Frontal cortex (tissue), 4 donors: ENCODE data around the gene LMAN1. TPM values are rescaled to one million over a fixed set of nuclear protein-coding genes. Genes with fewer than 3 reads are reported as not detected.

Experiments used
- DNase-seq, 2 donors: peaks; one replicate each; pipeline ENCODE4 v3.0.0; 2012; ENCODE audit warnings: low spot score in 2 of 2
- FAIRE-seq: peaks from 2 replicates; lab custom pipeline; 2012; peaks lifted over from hg19 to GRCh38; lab: Jason Lieb, UNC
- total RNA-seq: library from RNA; depleted of rRNA; stranded (reverse); fragments of >200 nt; gene quantifications from one replicate; pipeline ENCODE4 v1.2.3, GENCODE V29; 2014
- donor health status: control.
- donor health status: control.
- donor health status: control.

Gene LMAN1
- total RNA-seq, 1 donor from 2014 or later, result 39.9 TPM

GRCh38 chr18:59308248-59308937 is 50.7 kb downstream of the LMAN1 start:
- peak; percentile 52 to 73 for DNase-seq

GRCh38 chr18:59306640-59307039 is 52.4 kb downstream of the LMAN1 start:
- FAIRE-seq (no peak), DNase-seq (no peak)

More at GRCh38 chr18:59308248-59308937, 50.7 kb downstream of the LMAN1 start:
- FAIRE-seq, result no peak

GRCh38 chr18:59305295-59305694 is 53.8 kb downstream of the LMAN1 start:
- DNase-seq (no peak), FAIRE-seq (no peak)

GRCh38 chr18:59303656-59304195 is 55.3 kb downstream of the LMAN1 start:
- no peak for FAIRE-seq
- no peak for DNase-seq

GRCh38 chr18:59303006-59303405 is 56.1 kb downstream of the LMAN1 start:
- no peak for DNase-seq
- FAIRE-seq, result no peak

- DNase-seq (no peak), FAIRE-seq (no peak)
Measured at GRCh38 chr18:59301929-59302328, 57.1 kb downstream of the LMAN1 start.

GRCh38 chr18:59300676-59301285 is 58.3 kb downstream of the LMAN1 start:
- DNase-seq, result no peak
- FAIRE-seq, result no peak

GRCh38 chr18:59298871-59299270 is 60.2 kb downstream of the LMAN1 start:
- DNase-seq, result no peak
- FAIRE-seq, result no peak

GRCh38 chr18:59293317-59293716 is 65.7 kb downstream of the LMAN1 start:
- no peak for FAIRE-seq
- DNase-seq, result no peak

GRCh38 chr18:59286341-59286740 is 72.7 kb downstream of the LMAN1 start:
- DNase-seq (no peak), FAIRE-seq (no peak)

- FAIRE-seq, result no peak
- no peak for DNase-seq
Measured at GRCh38 chr18:59282341-59282740, 76.7 kb downstream of the LMAN1 start.

- DNase-seq (no peak), FAIRE-seq (no peak)
Measured at GRCh38 chr18:59279722-59280121, 79.3 kb downstream of the LMAN1 start.

GRCh38 chr18:59279193-59279592 is 79.9 kb downstream of the LMAN1 start:
- no peak for FAIRE-seq
- no peak for DNase-seq

GRCh38 chr18:59278793-59279192 is 80.3 kb downstream of the LMAN1 start:
- DNase-seq, result no peak
- no peak for FAIRE-seq

Other genes with a start within 250 kb of the LMAN1 start
- gene SEC11C, start 219.4 kb downstream of the LMAN1 start, total RNA-seq, result 59.9 TPM
- gene GRP, start 139.1 kb downstream of the LMAN1 start, total RNA-seq, result 22.8 TPM
- not detected for gene RAX, start 85.8 kb downstream of the LMAN1 start, total RNA-seq
- gene CPLX4, start 40.6 kb downstream of the LMAN1 start, total RNA-seq, result not detected